HL-60 (cell line): ENCODE measurements around the gene CD63.

Experiments used
- DNase-seq, 2 experiments: peaks; one replicate each; pipeline ENCODE4 v3.0.0-alpha.2; 2010 to 2020; ENCODE audit warnings: low read depth in 1 of 2, low spot score in 1 of 2
- H3K27ac ChIP-seq: fragments of 250-450 bp; sonication (Bioruptor Pico); replicated peaks from 2 replicates; pipeline ENCODE4 v1.5.1; 2020; ENCODE audit warnings: mild to moderate bottlenecking, moderate library complexity
- H3K27me3 ChIP-seq: fragments of 250-450 bp; sonication (Bioruptor Pico); 2 replicates; pipeline ENCODE4 v1.5.1; 2021; ENCODE audit warnings: mild to moderate bottlenecking, moderate library complexity; ENCODE audit not compliant: insufficient read depth, poor library complexity, severe bottlenecking
- H3K4me3 ChIP-seq: replicated peaks from 2 replicates; pipeline ENCODE4 v1.5.1; 2011; ENCODE audit warnings: mild to moderate bottlenecking, control low read depth, low read length; ENCODE audit not compliant: insufficient read depth
- CTCF ChIP-seq: IDR thresholded peaks from one replicate; pipeline ENCODE4 v1.5.1; 2011; ENCODE audit warnings: low read length, control low read depth, inconsistent platforms; ENCODE audit not compliant: insufficient read depth
- GABPA ChIP-seq: IDR thresholded peaks from 2 replicates; pipeline ENCODE4 v1.6.1; 2012; ENCODE audit warnings: low read depth
- POLR2AphosphoS5 ChIP-seq: IDR thresholded peaks from 2 replicates; pipeline ENCODE4 v1.6.1; 2012; ENCODE audit warnings: low read depth
- REST ChIP-seq: IDR thresholded peaks from 2 replicates; pipeline ENCODE4 v1.6.1; 2012; ENCODE audit warnings: low read depth; ENCODE audit not compliant: insufficient replicate concordance
- SPI1 ChIP-seq: IDR thresholded peaks from 2 replicates; pipeline ENCODE4 v1.6.1; 2012; ENCODE audit warnings: low read depth, mild to moderate bottlenecking, borderline replicate concordance

The CD63 gene

GRCh38 chr12:55743406-55744339 lies 14.9 kb upstream of the CD63 start:
- peak overlapping the region; percentile 72 for H3K4me3 ChIP-seq
- peak; percentile 59 to 72 for DNase-seq
- peaks cover 6% of the 10 kb centered on the region for H3K27me3 ChIP-seq
- peak overlapping the region; percentile 30; the same call in 1 of the 2 replicates for H3K27ac ChIP-seq
- TF ChIP-seq POLR2AphosphoS5 (no peak), SPI1 (no peak), CTCF (no peak), GABPA (no peak), REST (no peak)

GRCh38 chr12:55742719-55743405 lies 14.1 kb upstream of the CD63 start, which contains the start of gene GDF11:
Gene GDF11 (plus strand): TSS chr12:55743122. CDS start chr12:55743317, 195 bp downstream.
- peak in 1 of 2 experiments; percentile 55 for DNase-seq
- TF ChIP-seq GABPA (no peak), SPI1 (no peak), CTCF (no peak), REST (no peak), POLR2AphosphoS5 (no peak)
- Histone ChIP-seq H3K27me3 (peaks cover 6% of the 10 kb centered on the region), H3K27ac (peak within 1 kb of the TSS; percentile 30; the same call in 1 of the 2 replicates), H3K4me3 (peak within 1 kb of the TSS; percentile 72)

- Histone ChIP-seq H3K27ac (no peak overlapping the region), H3K27me3 (peaks cover 6% of the 10 kb centered on the region), H3K4me3 (peak overlapping the region; percentile 72)
- no peak for DNase-seq
- TF ChIP-seq REST (no peak), SPI1 (no peak), CTCF (no peak), GABPA (no peak), POLR2AphosphoS5 (no peak)
Measured at GRCh38 chr12:55741931-55742680, 13.3 kb upstream of the CD63 start.
